HG03064 (cell line): Measurements from ENCODE around the gene DCST1.

Source experiments
- ATAC-seq: cut with Tn5 transposase; IDR thresholded peaks from one replicate; pipeline ENCODE4 v1.9.1; 2021; ENCODE audit warnings: low read depth; ENCODE audit not compliant: unreplicated experiment

Gene DCST1

DNA sequence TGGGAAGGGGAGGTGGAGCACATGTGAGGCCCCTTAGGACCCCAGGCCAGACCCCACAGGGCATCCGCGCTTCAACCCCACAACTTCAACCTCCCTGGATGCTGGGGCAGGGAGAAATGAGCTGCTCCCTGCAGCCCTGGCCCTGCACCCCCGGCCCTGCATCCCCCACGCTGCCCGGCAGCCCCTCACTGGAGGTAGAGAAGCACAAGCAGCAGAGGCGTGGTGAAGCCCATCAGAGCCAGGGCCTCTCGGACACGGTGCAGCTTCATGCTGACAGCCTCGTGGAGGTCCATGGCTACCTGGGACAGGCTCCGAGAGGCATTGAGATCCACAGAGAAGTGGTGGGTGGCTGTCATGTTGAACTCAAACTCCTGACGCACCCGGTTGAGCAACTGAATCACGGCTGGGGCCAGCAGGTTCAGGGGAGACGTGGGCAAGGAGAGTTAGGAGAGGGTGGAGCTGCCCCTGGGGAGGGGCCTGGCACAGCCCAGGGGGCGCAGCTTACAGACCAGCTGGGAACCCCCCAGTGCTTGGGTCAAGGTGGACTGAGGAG, 3.3 kb upstream of the DCST1 start:
- no peak for ATAC-seq

DNA sequence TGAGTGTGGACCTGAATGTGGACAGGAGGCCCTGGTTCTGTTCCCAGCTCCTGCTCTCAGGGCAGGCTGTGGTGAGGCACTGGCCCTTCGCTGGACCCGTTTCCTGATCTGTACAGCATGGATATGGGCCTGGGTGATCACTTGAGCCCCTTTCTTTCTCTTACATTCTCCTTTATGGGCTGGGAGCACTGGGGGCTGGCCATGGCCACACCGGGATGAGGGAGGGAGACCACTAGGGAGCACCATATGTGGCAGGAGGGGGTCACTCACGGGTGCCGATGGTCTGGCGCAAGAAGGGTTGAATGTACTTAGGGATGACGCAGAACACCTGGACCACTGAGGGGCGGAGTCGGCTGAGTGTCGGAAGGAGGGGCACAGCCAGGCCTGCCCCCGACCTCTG, 2.7 kb upstream of the DCST1 start:
- ATAC-seq: no peak

DNA sequence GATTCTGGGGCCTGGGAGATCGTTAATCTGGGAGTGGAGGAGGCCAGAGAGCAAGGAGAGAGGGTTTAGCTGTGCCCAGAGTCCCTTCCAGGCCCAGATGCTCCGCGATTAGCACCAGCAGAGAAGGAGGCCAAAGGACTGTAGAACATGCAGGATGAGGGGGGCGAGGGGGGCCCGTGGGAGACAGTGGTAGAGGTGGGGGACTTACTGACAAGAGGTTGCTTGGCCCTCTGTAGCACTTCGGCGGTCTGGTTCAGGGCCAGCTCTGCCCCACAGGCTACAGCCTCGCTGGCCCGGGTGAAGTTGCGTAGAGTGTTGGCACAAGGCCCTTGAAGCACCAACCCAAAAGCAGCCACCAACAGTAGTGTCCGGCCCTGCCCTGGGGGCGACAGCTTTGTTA, 738 bp upstream of the DCST1 start:
- no peak for ATAC-seq

DNA sequence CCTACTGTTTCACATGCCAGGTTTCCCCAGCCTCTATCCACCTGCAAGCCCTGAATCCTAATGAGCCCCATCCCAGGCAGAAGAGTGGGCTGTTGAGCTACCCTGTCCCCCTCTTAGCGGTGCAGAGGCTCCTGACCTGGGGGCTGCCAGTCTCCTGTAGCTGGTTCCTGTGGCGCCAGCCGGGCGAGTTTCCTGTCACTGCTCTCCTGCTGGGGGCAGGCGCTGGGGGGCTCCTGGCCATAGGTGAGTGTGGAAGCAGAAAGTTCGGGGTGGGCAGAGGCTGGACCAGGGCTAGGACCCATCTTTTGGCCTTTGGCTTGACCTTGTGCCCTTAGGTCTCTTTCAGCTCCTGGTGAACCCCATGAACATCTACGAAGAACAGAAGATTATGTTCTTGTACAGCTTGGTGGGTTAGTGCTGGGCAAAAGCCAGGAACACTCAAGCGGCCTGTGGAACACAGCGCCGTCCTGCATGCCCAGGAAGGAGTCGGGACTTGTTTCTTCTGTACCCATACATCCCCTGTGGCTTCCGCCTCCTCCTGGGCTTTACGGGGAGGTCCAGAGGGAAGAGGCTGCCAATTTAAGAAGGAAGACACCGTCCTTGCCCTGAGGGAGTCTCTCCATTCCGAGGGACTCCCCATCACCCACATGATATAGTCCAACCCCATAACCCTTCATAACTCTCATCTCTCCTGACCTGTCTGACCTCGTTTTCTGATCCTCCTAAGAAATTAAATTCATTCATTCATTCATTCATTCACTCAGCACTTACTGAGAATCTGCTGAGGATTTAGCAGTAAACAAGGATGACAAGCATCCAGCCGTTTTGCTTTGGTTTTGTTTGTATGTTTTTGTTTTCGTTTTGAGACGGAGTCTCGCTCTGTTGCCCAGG, 939 bp downstream of the DCST1 start:
- no peak for ATAC-seq

DNA sequence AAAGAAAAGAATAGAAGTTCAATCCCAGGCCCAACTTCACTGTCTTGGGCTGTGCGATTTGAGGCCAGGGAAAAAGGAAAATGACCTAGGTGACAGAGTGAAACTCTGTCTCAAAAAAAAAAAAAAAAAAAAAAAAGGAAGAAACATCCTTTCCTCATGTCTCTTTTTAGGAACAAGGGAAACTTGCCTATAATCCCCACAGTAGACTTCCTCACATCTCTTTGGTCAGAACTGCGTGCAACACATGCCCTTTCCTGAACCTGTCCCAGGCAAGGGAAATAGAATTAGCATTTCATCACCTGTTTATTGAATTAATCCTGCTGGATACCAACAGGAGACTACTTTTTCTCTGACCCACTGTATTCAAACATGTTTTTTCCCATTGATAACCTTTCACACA, 2.3 kb downstream of the DCST1 start:
- ATAC-seq: no peak

DNA sequence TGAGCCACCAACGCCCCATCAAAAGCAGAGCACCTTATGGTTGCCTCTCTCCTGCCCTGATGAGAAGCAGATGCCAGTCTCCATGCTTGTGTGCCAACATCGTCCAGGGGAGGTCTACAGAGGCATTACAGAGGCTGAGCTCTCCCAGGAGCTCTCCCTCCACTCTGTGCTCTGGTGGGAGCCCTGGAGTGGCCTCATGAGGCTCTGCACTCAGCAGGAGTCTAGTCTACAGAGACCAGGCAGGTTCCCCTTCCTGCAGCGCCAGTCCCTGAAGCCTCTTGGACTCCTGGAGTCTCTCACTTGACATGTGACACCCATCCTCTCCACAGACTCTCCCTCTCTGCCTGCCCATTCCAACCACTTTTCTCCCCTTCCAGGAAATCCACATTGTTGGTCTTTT, 3.4 kb downstream of the DCST1 start:
- ATAC-seq: no peak

DNA sequence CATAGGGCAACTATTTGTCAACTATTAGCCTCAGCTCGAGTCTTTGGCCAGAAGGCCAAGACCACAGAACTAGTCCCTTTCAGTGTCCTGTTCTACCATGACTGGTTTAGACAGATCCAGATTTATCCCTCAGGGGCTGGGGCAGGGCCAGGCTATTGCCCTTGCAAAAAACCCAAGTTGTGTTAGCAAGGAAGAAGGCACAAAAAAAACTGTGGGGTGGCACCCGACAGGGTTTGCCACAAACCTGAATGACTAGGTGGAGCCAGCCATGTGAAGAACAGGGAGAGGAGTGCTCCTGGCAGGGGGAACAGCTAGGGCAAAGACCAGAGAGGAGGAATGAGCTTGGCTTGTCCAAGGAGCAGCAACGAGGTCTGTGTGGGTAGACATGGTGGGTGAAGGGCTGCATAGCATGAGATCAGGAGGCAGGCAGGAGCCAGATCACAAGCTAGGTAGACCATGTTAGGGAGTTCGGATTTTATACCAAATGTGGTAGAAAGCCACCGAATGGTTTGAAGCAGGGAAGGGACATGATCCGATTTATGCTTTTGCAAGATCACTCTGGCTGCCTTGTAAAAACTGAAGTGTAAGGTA, 4.3 kb downstream of the DCST1 start:
- no peak for ATAC-seq

DNA sequence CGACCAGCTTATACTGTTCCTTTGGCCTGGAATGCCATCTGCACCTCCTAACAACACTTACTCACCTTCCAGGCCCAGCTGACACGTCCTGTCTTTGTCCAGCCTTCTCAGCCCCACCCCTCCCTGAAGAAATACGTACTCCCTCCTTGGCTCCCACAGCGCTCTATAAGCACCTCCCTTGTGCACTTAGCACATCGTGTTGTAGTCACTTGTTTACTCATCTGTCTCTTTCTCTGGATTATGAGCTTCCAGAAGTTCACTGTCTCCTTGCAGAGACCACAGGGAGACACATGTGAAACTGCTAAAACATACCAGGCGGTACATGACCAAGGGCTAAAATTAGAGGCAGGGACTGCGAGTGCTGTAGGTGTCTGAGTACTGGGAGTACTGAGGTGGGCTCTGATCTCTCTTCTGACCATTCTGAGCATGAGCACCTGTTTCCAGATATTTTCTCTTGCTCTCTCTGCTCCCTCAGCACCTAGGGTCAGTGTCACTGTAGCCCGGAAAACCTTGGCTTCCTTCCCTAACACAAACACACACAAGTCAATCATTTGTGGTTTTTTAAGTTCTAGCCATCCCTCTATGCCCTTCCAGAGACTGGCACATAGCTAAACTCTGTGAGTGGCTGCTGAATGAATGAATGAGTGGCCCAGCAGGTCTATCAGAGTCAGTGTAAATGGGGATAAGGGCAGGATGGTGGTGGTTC, 5.1 kb downstream of the DCST1 start:
- no peak for ATAC-seq

DNA sequence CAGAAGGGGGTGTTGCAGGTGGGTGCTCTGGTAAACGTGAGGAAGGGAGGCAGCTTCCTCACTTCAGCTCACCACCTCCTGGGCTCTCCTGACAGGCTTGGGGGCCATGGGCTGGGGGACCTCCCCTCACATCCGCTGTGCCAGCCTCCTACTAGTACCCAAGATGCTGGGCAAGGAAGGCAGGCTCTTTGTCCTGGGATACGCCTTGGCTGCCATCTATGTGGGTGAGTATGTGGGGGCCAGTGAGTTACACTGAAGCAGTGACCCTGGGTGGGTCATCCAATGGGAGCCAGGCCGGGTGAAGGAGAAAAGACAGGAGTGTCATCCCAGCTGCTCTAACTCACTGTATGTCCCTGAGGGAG, 5.7 kb downstream of the DCST1 start:
- no peak for ATAC-seq

DNA sequence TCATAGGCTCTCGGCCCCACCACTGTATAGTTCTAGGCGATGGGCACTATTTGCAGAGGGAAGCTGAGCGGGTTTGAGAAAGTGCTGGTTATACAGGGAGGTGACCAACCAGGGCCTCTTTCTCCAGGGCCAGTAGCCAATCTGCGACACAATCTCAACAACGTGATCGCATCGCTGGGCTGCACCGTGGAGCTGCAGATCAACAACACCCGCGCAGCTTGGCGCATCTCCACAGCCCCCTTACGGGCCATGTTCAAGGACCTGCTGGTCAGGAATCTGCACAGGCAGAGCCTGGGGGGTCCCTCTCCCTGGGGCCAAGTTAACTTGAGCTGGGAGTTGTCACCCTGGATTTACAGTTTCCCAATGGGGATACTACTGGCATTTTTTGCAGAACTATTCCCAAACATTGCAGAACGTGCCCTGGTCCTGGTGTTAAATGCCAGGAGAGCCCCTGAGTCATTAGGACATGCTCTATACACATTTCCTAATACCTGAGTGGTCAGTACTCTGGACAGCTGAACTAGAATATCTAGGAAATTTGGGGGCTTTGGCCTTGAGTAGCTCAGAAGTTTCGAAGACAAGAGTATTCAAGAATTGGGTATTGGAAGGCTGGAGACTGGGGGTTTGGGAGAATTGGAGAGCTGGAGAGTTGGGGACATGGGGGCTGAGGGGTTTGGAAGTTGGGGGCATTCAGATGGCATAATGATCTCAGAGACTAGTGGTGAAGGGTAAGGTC, 6.9 kb downstream of the DCST1 start:
- no peak for ATAC-seq

DNA sequence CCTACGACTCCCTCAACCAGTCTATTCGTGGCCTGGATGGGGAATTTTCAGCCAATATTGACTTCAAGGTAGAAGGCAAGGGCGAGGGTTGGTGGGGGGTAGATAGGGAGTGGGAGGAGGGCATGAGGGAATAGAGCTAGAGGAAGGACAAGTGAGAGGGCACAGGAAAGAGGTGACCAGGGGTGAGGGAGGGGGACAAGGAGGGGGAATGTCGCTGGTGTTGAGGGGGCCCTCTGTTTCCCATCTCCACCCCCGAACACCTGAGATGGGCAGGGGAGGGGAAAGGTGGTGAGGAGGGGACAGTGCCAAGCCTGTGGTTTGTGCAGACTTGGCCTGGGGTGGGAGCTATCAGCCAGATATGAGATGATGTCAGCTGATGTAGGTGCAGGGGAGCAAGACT, 9.2 kb downstream of the DCST1 start:
- ATAC-seq: no peak

DNA sequence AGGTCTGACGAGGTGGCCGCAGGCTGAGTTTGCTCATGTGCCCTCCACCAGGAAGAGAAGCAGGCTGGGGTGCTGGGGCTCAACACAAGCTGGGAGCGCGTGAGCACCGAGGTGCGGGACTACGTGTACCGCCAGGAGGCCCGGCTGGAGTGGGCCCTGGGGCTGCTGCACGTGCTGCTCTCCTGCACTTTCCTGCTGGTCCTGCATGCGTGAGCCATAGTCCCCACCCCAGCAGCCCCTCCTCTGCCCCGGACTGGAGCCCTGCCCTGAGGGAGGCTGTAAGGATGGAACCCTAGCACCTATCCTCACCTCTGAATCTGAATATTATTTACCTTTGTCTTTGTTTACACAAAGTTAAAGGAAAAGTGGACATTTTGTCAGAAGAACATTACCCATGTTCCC, 9.7 kb downstream of the DCST1 start:
- no peak for ATAC-seq

DNA sequence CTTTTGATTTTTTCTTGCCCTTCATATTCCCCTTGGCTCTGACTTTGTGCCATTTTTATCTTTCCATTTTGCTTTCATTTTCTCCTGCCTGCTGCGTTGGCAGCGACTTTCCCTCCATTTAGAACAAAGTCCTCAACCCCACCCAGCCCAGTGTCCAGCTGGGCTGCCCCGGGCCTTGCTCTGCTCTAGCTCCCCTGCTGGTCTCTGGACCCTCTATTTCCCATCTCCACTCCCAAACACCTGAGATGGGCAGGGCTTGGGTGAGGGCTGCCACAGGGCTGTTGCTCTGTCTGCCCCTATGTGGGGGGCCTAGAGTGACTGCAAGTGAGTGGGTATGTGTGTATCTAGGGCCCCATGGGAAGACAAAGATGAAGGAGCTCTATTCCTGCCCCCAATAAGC, 10.2 kb downstream of the DCST1 start:
- ATAC-seq: no peak

DNA sequence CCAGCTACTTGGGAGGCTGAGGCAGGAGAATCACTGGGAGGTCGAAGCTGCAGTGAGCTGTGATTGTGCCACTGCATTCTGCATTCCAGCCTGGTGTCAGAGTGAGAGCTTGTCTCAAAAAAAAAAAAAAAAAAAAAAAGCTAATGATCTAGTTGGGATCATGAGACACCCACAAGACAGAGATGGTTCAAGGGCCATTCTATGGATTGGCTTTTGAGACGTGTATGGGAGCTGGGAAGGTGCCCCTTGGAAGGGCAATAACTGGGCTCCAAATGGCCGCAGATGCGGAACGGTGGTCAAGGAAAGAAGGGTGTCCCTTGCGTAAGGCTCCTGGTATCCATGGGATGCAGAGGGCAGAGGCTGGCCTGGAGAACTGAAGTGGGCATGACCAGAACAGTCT, 10.7 kb downstream of the DCST1 start:
- no peak for ATAC-seq

DNA sequence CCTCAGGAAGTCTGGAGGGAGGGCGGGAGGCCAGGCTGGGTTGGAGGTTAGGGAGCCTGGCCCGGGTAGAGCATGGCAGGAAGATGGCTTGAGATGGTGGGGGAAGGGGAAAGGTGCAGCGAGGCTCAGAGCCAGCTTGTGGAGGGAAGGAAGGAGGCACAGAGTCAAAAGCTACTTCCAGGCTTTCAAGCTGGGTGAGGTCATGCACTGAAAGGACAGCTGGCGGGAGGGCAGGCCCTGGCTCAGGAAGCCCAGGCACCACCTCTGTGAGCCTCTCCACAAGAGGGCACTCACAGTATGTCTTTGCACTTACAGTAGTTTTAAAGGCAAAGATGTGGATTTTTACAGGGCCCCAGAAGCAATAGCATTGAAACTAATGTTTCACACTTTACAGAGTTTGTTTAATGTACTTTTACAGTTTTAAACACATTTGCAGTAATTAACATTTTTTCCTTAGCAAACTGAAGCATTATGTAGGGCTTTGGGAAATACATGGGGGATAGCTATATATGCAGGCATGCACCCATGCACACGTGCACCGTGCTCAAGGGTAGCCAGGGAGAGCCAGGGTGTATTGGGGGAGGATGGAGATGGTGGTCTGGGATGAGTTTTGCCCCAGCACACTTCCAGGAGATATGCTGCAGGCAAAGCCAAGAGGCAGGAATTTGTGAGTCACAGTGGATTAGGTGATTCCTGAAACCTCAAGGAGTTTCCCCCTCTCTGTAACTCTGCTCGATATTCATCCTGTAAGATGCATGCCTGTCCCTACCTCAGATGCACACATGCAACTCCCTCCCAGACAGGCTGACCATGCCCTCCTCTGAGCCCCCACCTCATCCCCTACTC, 11.4 kb downstream of the DCST1 start:
- no peak for ATAC-seq

DNA sequence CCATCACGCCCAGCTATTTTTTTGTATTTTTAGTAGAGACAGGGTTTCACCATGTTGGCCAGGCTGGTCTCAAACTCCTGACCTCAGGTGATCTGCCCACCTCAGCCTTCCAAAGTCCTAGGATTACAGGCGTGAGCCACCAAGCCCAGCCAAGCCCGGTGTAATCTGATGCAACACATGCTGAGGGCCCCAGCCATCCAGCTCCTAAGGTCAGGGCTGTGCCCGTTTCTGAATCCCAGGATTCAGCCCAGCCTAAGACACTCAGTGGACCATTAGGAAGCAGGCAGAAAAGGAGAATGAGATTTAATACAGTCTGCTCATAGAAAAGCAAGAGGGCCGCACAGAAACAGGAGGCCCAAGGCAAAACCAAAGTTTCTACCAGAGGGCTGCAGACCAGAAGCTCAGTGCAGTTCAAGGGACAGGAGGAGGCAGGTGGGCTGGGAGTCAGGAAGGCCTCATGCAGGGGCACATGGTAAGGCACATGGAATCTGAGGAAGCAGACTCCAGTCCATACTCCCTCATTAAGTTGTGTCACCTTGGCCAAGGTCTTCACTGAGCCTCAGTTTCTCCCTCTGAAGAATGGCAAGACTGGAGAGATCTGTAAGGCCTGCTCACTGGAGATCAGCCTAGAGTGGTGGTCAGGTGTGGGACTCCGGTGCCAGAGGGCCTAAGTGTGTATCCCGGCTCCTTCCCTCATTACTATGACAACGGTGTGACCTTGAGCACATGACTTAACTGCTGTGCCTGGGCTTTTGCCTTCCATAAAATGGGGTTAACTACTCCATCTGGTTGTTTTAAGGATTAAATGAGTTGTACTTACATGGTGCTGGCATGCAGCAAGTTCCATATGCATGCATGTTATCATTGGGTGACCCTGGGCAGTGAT, 15.1 kb downstream of the DCST1 start:
- no peak for ATAC-seq

DNA sequence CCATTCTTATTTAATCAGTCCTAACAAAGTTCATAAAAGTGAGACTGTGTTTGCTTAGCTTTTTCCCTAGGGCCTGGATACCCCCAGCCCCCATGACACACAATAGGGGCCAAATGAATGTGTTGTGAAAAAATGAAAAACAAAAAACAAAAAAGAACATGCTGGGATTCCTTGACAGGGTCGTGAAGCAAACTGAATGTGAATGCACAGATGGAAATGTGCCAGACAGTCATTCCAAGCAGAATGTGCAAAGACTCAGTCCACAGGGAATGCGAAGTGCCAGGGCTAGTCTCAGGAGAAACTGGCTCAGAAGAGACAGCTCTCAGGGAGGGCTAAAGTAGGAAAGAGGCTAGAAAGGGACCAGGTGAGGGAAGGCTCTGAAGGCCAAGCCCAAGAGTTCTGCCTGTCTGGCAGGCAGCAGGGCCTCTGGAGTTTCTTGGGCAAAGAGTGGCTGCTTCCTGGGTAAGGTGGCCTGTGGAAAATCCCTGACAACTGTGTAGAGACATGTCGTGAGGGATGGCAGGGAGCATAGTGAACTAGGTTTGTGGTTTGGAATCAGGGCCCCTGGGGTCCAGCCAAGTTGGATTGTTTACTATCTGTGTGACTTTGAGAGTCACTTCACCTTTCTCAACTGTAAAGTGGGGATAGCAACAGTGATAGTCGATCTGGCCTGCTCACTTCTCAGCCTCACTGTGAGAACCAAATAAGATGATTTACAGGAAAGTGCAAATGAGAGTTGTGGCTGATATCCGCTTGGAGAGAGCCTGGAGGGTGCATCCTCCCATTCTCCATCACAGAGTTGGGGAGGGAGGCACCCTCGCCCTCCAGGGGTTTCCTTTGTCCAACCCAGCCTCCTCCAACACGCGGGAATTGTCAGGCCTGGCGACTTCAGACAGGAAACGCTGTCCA, 16.3 kb downstream of the DCST1 start:
- no peak for ATAC-seq
